HL-60 (cell line): ENCODE results near the gene ATF3.

Experiments used
- DNase-seq, 2 experiments: peaks; one replicate each; pipeline ENCODE4 v3.0.0-alpha.2; 2010 to 2020; ENCODE audit warnings: low read depth in 1 of 2, low spot score in 1 of 2
- H3K27ac ChIP-seq: fragments of 250-450 bp; sonication (Bioruptor Pico); replicated peaks from 2 replicates; pipeline ENCODE4 v1.5.1; 2020; ENCODE audit warnings: mild to moderate bottlenecking, moderate library complexity
- H3K27me3 ChIP-seq: fragments of 250-450 bp; sonication (Bioruptor Pico); 2 replicates; pipeline ENCODE4 v1.5.1; 2021; ENCODE audit warnings: mild to moderate bottlenecking, moderate library complexity; ENCODE audit not compliant: insufficient read depth, poor library complexity, severe bottlenecking
- H3K4me3 ChIP-seq: replicated peaks from 2 replicates; pipeline ENCODE4 v1.5.1; 2011; ENCODE audit warnings: mild to moderate bottlenecking, control low read depth, low read length; ENCODE audit not compliant: insufficient read depth
- CTCF ChIP-seq: IDR thresholded peaks from one replicate; pipeline ENCODE4 v1.5.1; 2011; ENCODE audit warnings: low read length, control low read depth, inconsistent platforms; ENCODE audit not compliant: insufficient read depth
- GABPA ChIP-seq: IDR thresholded peaks from 2 replicates; pipeline ENCODE4 v1.6.1; 2012; ENCODE audit warnings: low read depth
- POLR2AphosphoS5 ChIP-seq: IDR thresholded peaks from 2 replicates; pipeline ENCODE4 v1.6.1; 2012; ENCODE audit warnings: low read depth
- REST ChIP-seq: IDR thresholded peaks from 2 replicates; pipeline ENCODE4 v1.6.1; 2012; ENCODE audit warnings: low read depth; ENCODE audit not compliant: insufficient replicate concordance
- SPI1 ChIP-seq: IDR thresholded peaks from 2 replicates; pipeline ENCODE4 v1.6.1; 2012; ENCODE audit warnings: low read depth, mild to moderate bottlenecking, borderline replicate concordance

The ATF3 gene

GRCh38 chr1:212595787-212596714 is 12.5 kb upstream of the ATF3 start:
- Histone ChIP-seq H3K4me3 (no peak overlapping the region), H3K27me3 (peaks cover 10% of the 10 kb centered on the region), H3K27ac (no peak overlapping the region; the same call in 1 of the 2 replicates)
- peak in 1 of 2 experiments; percentile 24 for DNase-seq
- TF ChIP-seq GABPA = no peak
- no peak for TF ChIP-seq POLR2AphosphoS5
- TF ChIP-seq CTCF = peak; percentile 13
- TF ChIP-seq SPI1 = no peak

- H3K27me3 ChIP-seq = peaks cover 14% of the 10 kb centered on the region
- no peak overlapping the region for H3K4me3 ChIP-seq
- no peak overlapping the region for H3K27ac ChIP-seq
- TF ChIP-seq POLR2AphosphoS5 (no peak), GABPA (no peak), CTCF (no peak), SPI1 (no peak), REST (no peak)
- DNase-seq = no peak
These were observed 11.8 kb upstream of the ATF3 start for GRCh38 chr1:212596798-212597197.

GRCh38 chr1:212597487-212597886 is 11.1 kb upstream of the ATF3 start:
- DNase-seq = no peak
- Histone ChIP-seq H3K4me3 (no peak overlapping the region), H3K27me3 (peaks cover 15% of the 10 kb centered on the region), H3K27ac (no peak overlapping the region)
- no peak for TF ChIP-seq GABPA
- TF ChIP-seq POLR2AphosphoS5 = no peak
- no peak for TF ChIP-seq REST
- no peak for TF ChIP-seq CTCF
- TF ChIP-seq SPI1 = no peak
